ENCODE results near the gene DAGLA.

DAGLA gene

DNA sequence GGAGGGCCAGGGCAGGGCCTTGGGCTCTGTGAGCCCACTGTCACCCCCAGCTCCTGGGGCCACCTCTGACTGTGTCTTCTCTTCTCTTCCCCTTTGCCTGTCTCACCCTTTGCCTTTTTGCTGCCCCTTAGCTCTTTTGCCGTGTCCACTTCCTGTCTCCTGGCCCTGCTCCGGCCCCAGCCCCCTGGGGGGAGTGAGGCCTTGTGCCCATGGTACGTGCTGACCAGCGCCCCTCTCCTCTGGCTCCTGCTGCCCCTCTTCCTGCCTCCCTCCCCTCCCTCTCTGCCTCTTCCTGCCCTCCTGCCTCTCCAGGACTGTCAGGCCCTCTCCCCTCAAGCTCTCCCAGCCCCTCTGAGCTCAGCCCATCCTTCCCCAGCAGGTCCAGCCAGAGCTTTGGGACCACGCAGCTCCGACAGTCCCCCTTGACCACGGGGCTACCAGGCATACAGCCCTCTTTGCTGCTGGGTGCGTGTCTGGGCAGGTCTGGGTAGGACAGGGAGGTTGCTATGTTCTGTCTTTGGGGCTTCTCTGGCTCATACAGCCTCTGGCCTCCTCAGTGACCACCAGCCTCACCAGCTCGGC is 100.5 kb downstream of the DAGLA start:
- DNase-seq (ENCODE audit: low read depth): no peak

DNA sequence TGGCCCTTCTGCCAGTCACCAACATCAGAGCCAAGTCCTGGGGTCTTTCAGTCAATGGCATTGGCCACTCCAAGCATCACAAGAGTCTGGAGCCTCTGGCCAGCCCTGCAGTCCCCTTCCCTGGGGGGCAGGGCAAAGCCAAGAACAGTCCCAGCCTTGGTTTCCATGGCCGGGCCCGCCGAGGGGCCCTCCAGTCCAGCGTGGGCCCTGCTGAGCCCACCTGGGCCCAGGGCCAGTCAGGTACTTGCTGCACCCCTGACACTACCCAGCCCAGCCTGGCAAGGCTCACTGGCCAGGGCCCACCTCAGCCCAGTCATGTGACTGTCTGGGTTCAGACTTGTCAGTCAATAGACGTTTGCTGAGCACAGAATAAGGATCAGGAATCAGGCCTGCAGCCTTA is 101.4 kb downstream of the DAGLA start:
- no peak for DNase-seq (ENCODE audit: low read depth)

DNA sequence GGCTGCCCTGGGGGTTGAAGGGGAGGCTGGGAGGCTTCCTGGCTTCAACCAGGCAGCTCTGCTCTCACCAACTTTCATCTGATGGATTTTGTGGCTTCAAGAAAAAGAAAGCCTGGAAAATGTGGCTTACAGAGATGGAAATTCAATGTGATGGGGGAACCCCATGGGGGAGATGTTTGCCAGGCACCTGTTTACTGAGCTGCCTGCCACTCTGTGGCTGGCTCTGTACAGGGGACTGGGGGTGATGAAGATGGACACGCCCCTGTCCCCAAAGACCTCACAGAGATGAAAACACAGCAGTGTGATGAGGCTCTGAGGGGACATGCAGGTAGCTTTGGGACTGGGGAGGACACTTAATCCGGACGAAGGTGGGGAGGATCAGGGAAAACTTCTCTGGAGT is 102.1 kb downstream of the DAGLA start:
- DNase-seq (ENCODE audit: low read depth): no peak

DNA sequence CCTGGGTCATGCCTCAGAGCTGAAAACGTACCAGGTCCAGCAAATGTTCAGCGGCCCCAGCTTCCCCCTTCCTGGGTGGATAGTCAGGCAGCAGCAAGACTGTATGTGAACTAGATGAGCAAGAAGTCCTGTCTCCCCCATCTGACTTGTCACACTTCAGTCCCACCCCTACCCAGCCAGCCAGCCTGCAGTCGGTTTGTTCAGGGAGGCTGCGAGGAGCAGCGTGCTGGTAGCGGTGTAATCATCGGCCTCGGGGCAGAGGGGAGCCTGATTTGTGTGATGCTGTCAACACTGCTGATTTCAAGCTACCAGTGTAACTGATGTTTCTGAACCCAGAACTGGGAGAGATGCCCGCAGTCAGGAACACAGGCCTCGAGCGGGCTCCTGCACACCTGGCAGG is 102.7 kb downstream of the DAGLA start:
- DNase-seq (ENCODE audit: low read depth): no peak

DNA sequence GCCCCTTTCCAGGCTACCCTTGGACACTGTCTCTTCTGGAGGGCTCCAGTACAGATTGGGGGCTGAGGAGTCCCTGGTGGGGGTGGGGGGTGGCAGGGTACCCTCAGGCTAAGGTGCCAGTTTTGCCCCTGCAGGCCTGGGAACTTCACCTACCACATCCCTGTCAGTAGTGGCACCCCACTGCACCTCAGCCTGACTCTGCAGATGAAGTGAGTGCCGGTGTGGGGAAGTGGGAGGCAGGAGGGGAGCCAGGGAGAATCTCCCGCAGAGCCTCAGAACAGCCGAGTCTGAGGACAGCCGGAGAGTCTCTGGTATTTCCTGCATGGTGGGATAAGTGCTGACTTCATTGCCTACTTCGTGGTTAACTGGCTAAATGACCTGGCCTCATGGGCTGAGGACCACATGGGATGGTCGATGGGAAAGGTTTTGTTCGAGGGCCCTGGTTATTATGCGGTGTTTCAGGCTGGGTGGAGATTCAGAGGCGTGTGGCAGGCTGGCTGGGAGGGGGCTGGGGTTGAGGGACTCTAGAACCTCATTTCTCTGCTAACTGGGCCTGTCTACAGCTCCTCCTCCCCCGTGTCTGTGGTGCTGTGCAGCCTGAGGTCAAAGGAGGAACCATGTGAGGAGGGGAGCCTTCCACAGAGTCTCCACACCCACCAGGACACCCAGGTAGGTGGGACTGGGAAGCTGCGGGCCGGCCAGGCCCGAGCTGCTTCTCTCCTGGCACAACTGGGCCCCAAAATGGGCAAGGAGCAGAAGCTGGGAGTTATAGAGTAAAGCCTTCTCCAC is 103.7 kb downstream of the DAGLA start:
- DNase-seq (ENCODE audit: low read depth): no peak

DNA sequence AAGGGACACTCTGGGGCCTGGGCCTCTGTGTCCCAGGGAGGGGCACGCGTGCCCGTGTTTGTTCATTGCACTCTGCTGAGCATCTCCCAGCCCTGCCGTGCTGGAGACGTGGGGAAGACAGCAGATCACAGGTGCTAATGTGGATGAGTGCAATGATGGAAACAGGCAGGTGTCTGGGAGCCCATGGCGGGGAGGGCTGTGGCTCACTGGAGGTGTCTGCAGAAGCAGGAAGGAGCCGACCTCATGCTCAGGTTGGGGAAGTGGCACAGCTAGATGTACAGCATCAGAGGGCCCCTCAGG is 104.3 kb downstream of the DAGLA start:
- no peak for DNase-seq (ENCODE audit: low read depth)

DNA sequence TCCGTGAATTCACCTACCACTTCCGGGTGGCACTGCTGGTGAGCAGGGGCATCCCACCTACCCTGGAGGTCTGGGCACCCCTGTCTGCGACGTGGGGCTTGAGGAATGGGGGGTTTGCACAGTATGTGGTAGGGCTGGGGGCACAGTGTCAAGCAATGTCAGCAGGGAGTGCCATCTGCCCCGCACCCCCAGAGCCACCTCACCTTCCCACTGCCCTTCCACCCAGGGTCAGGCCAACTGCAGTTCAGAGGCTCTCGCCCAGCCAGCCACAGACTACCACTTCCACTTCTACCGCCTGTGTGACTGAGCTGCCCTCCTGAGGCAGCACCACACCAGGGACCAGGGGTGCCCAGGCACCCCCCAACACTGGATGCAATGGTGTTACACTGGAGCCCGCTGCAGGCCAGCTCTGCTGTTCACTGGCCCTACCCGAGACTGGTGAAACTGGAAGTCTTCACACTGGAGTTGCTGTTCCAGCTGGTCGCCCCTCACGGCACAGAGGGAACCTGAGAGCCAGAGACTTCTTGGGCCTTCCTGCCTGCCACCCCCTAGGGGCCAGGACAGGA is 105.7 kb downstream of the DAGLA start:
- DNase-seq (ENCODE audit: low read depth): no peak

DNA sequence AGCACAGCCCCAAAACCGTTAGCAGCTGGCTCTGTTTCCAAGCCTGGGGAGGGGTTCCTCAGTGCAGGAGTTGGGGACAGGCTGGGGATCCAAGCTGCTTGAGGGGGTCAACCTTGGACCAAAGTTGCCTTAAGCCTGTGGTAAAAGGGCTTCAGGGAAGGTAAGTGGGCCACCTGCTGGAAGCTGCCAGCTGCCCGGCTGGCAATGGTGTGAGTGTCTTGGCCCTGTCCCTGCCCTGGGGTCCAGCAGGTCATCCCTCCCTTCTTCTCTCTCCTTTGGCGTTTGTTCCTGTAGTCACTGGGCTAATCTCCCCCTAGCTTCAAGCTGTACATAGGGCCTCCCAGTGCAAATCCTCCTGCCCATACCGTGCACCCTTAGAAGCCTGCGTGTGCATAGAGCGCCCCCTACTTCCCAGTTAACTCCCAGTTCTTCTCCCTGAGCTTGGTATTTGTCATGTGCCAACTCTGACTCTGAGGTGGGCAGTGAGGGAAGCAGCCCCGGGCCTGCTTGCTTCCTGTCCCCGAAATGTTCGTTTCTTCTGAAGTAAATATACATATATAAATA is 107.8 kb downstream of the DAGLA start:
- no peak for DNase-seq (ENCODE audit: low read depth)

DNA sequence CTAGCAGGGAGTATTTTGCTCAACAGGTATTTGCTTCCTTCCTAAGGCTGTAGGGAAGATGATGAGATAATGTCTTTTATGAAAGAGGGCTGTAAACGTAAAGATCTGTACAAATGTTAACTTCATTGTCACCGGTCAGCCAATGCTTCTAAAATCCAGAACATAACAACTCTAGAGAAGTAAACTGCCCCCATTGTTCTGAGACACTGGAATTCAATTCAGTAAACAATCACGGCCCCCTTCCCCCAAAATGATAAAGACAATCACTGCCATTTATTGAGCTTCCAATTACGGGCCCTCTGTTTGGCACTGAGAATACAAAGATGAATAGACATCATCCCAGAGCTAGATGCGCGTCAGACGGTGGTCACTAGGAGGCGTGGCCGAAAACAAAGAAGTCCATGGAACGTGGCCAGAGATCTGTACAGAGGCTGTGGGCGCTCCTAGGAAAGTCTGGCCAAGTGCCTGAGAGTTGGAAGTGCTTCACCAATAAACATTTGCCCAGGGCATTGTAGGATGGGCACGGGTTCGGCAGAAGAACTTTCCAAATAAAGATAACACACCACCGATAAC is 111.6 kb downstream of the DAGLA start:
- no peak for DNase-seq (ENCODE audit: low read depth)

DNA sequence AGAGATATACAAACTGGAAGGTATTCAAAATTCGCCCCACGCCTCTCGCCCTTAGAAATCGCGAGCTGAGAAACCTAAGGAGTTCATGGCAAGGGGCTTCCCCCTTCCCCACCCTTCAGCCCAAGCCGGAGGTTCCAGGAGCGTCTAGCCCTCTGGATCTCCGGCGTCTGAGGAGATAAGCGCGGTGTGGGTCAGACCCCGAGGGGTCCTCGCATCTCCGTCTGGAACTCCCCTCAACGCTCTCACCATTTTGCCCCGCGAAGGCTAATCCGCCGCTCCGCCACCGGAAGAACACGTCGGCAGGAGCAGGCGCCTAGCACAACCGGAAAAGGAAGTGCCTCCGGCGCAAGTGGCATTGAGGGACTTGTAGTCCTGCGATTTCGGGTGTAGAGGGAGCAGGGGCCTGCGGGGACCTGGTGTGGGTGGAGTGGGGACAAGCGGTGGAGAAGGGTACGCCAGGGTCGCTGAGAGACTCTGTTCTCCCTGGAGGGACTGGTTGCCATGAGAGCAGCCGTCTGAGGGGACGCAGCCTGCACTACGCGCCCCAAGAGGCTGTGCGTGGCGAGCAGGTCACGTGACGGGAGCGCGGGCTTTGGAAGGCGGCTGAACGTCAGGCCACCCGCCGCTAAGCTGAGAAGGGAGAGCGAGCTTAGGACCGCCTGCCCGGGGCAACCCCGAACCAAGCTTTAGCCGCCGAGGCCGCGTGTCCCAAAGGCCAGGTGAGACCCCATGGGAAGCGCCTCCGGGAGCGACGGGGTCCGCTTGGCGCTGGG is 112.3 kb downstream of the DAGLA start, which contains the start of the genes FEN1 and TMEM258:
FEN1 (plus strand) TSS at position 602 of the 773 bp plus-strand sequence. CDS start 2,451 bp downstream, outside the sequence.
TMEM258 (minus strand) TSS at position 290 of the 773 bp plus-strand sequence; CDS start at position 249, 41 bp downstream.
- peak; percentile 68 for DNase-seq (ENCODE audit: low read depth)

DNA sequence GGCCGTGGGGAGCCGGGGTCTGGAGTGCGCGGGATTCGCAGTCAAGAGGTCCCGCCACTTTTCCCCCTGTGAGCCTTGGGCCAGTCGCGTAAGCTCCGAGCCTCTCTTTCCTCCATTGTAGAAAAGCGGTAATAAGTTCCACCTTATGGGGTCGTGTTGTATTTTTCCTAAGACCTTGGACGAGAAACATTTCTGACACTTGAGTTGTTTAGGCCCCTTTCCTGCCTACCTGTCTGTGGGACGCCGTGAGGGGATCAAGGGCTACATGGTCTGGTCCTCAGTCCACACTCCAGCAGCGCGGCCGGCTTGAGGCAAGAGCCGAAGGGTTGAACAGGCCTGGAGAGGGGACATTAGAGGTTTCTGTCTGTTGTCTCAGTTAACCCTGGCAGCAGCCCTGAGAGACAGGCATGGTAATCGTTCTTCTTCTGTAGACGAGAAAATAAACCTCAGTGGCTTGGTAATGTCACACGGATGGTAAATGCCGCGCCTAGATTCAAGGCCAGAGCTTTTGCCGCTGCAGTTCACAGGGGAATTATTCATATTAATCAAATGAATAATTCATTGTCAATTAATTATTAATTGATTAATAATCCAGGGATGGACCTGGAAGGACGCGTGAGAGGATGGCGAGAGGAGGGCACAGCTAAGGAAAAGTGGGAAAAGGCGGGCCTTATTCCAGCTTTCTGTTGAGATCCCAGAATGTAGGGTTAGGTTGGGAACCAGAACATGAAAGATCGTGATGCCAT is 113.1 kb downstream of the DAGLA start:
- no peak for DNase-seq (ENCODE audit: low read depth)

DNA sequence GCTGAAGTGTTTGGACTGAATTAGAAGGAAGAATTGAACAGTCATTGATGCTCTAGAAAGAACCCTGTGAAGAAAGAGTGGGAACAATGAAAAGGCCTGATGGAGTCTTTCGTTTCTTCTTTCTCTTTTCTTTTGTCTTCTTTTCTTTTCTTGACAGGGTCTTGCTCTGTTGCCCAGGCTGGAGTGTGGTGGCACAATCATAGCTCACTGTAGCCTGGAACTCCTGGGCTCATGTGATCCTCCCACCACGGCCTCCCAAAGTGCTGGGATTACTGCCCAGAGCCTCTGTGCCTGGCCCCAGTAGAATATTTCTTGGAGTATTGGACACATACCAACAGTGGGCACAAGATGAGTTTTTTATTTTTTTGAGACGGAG is 113.6 kb downstream of the DAGLA start:
- no peak for DNase-seq (ENCODE audit: low read depth)

DNA sequence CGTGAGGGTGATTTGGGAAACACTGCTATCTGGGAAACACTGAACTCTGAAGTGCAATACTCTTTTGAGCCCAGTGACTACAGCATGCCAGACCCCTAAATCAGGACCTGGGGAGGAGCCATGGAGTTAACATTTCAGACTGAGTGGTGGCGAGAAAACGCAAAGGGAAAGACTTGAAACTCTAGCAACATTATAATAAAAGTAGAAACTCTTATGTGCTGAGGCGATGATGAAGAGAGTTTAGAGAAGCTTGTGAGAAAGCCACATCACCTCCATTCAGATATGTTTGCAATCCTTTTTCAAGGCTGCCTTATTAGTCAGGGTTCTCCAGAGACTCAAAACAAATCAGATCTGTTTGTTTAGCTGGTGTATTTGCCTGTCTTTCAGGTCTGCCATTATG is 114.4 kb downstream of the DAGLA start:
- DNase-seq (ENCODE audit: low read depth): no peak

DNA sequence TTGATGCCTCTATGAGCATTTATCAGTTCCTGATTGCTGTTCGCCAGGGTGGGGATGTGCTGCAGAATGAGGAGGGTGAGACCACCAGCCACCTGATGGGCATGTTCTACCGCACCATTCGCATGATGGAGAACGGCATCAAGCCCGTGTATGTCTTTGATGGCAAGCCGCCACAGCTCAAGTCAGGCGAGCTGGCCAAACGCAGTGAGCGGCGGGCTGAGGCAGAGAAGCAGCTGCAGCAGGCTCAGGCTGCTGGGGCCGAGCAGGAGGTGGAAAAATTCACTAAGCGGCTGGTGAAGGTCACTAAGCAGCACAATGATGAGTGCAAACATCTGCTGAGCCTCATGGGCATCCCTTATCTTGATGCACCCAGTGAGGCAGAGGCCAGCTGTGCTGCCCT is 115.3 kb downstream of the DAGLA start:
- DNase-seq (ENCODE audit: low read depth): no peak

DNA sequence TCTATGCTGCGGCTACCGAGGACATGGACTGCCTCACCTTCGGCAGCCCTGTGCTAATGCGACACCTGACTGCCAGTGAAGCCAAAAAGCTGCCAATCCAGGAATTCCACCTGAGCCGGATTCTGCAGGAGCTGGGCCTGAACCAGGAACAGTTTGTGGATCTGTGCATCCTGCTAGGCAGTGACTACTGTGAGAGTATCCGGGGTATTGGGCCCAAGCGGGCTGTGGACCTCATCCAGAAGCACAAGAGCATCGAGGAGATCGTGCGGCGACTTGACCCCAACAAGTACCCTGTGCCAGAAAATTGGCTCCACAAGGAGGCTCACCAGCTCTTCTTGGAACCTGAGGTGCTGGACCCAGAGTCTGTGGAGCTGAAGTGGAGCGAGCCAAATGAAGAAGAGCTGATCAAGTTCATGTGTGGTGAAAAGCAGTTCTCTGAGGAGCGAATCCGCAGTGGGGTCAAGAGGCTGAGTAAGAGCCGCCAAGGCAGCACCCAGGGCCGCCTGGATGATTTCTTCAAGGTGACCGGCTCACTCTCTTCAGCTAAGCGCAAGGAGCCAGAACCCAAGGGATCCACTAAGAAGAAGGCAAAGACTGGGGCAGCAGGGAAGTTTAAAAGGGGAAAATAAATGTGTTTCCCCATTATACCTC is 115.8 kb downstream of the DAGLA start:
- no peak for DNase-seq (ENCODE audit: low read depth)

Measured in CMK (cell line).